GM18519 (cell line): ENCODE measurements around the gene MAN1A1.
"Not testable (repeated sequence)": the region's sequence is repeated elsewhere in the genome, so short reads cannot be mapped to it uniquely, and the experiment has no call there.

Experiments
- ATAC-seq: cut with Tn5 transposase; IDR thresholded peaks from one replicate; pipeline ENCODE4 v1.9.1; 2021; ENCODE audit warnings: mild to moderate bottlenecking, moderate library complexity; ENCODE audit not compliant: unreplicated experiment, low FRiP score

The MAN1A1 gene

GRCh38 chr6:119156757-119157505, 192.6 kb downstream of the MAN1A1 start:
- ATAC-seq: no peak

DNA sequence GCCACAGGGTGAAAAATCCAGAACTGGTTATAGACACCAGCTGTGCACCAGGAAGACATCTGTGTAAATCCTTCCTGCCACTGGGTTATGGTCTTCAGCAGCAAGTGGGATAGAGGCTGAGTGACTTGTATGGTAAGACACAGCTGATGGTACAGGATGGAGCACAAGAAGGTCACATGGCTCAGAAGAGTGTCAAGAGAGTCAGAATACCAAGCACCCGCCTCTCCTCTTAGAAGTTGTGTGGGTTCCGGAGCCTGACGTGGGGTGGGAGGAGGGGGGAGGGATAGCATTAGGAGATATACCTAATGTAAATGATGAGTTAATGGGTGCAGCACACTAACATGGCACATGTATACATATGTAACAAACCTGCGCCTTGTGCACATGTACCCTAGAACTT, 193.5 kb downstream of the MAN1A1 start:
- not testable (repeated sequence) for ATAC-seq

GRCh38 chr6:119152187-119152586, 197.4 kb downstream of the MAN1A1 start:
- ATAC-seq: no peak

GRCh38 chr6:119148825-119149525, 200.6 kb downstream of the MAN1A1 start:
- no peak for ATAC-seq

DNA sequence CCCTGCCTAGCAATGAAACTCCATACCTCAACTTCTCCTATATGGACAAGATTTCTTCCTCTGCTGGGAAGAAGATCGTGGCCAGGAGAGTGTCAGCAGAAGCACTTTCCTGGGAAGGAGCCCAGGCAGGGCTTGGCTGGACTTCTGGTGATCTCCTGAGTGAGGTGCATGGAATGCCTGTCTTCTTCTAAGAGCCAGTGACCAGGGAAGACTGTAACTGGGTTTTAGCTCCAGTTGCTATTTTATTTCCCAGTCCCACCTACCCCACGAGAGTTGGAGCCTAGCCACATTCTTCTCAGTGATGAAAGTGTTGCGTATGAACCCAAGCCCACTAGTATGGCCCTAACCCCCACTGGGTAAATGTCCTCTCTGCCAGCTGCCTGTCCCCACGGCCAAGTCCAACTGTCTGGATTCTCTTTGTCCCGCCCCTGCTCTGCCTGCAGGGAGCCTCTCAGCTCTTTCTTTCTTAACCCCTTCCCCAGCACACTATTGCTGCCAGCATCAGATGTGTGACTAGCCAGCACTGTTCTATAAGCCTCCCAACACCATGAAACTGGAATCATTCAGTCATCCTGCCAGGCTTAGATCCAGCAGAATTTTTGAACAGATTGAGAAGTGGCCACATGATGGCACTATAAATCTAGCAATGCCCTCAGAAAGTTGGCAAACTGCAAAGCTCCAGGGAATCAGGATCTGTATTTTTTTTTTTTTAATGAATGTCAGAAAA, 201.3 kb downstream of the MAN1A1 start:
- no peak for ATAC-seq

GRCh38 chr6:119147101-119148053, 202.2 kb downstream of the MAN1A1 start:
- ATAC-seq: peak; percentile 99

DNA sequence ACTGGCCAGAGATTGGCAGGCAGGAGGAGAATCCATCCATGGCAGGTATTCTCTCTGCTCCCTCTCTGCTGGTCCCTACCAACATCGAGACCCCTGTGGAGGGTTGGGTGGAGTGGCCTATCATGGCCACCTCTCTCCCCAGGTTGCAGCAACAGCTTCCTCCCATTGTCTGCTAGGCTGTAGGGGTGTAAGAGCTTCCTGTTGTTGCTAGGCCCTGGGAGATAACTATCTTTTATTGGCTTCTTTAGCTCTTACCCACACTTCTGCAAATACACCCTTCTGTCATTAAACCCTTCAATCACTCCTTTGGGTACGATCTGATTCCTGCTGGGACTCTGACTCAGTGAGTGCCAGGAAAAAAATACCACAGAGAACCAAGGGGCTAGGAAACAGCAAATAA, 204.4 kb downstream of the MAN1A1 start:
- no peak for ATAC-seq

DNA sequence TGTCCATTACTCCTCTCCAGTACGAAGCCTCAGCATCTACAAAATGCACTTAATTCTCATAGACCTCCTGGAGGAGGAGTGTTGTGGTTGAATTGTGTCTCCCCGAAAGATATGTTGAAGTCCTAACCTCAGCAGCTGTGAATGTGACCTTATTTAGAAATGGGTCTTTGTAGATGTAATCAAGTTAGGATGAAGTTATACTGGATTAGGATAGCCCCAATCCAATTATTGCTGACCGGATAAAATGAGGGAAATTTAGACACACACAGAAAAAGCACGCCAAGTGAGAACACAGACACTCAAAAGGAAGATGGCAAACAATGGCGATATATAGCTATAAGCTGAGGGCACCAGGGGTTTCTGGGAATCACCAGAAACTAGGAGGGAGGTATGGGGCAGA, 206.9 kb downstream of the MAN1A1 start:
- ATAC-seq: no peak

GRCh38 chr6:119142041-119142440, 207.5 kb downstream of the MAN1A1 start:
- ATAC-seq: no peak

DNA sequence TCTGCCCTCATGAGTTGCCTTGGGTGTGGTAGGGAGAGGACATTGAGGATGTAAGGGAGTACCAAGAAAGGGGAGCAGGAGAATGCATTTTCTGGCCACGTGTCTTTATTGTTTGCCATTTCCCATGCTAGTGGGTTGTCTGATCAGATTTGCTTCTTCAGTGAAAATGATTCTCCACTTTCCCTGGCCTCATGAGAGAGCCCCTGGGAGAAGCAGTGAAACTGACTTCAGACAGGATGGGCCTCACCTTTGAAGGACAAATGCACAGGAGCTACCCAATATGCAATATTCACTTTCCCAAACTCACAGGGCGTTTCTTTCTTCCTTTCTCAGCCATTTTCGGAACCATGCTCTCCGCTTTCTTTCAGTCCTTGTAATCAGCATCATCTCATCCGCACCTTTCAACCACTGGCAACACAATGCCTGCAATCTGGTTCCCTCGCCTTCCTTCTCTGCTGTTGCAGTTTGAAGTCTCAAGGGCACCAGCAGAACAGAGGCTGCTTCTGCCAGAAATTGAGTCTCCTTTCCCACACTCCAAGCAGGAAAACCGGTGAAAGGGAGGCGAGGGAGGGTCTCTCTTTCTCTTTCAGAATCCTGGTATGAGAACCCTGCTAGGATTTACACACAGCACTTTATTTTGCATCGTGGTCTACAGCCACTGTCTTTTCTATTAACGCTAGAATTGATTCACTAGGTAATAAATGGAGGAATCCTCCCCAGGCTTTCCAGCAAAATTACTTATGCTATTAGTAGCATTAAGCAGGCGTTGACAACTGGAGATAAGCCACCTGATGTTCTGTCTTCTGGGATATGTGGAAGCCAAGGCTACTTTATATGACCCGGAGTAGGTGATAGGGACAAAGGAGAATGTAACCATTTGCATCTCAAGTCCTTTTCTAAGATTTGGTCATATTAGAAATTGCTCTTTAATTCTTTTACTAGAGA, 209.1 kb downstream of the MAN1A1 start:
- no peak for ATAC-seq

DNA sequence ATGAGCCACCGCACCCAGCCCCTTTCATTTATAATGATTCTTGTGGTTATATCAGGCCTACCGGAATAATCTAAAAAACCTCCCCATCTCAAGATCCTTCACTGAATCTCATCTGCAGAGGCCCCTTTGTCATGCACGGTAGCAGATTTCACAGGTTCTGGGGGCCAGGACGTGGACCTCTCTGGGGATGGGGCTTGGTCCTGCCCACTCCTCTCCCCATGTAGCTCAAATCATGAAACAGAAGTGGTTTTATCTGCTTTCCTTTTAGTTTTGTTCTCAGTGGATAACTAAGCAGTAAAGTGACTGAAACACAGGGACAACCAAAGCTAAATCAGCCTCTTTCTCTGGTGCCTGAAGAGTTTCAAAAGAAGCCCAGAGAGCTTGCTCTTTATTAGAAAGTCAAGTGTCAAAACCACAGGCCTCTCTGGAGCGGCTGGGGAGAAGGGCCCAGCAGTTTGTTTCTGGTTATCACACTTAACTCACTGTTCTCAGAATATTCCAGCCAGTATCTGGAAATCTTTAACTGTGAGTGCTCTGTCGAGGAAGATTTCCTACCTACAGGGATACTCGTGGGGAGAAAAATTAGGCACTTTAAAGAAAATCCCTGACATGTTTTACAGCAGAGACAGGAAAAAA, 210.5 kb downstream of the MAN1A1 start:
- no peak for ATAC-seq

DNA sequence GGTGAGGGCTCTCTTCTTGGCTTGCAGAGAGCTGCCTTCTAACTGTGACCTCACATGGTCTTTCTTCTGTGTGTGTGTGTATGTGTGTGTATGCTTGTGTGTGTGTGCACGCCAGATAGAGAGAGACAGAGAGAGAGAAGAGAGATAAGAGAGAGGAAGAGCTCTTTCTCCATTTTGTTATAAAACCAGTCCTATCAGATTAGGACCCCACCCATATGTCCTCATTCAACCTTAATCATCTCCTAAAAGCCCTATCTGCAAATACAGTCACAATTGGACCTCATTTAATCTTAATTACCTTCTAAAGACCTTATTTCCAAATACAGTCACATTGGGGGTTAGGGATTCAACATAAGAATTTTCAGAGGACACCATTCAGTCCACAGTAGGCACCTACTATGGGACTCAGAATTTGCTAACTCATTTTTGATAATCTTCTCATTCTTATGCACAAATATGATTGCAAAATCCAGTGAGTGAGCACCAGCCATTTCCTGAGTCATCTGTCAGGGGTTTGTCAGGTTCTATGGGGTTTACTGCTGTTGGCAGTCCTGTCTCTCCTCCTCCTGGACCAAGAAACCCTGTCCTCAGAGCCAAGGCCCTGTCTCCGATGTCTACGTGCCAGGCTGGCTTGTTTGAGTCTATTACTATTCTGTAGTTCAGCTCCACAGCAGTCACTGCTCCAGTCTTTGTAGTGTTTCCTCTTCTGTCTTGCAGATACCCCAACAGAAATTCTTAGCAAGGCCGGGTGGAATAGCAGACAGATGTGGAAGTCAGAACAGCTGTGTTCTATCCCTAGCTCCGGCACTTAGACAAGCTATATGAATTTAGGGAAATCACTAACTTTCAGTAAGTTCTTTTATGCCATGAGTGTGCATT, 212.1 kb downstream of the MAN1A1 start:
- no peak for ATAC-seq

- no peak for ATAC-seq
These were observed 214.8 kb downstream of the MAN1A1 start for GRCh38 chr6:119134752-119135151.

GRCh38 chr6:119133400-119133799, 216.2 kb downstream of the MAN1A1 start:
- no peak for ATAC-seq

DNA sequence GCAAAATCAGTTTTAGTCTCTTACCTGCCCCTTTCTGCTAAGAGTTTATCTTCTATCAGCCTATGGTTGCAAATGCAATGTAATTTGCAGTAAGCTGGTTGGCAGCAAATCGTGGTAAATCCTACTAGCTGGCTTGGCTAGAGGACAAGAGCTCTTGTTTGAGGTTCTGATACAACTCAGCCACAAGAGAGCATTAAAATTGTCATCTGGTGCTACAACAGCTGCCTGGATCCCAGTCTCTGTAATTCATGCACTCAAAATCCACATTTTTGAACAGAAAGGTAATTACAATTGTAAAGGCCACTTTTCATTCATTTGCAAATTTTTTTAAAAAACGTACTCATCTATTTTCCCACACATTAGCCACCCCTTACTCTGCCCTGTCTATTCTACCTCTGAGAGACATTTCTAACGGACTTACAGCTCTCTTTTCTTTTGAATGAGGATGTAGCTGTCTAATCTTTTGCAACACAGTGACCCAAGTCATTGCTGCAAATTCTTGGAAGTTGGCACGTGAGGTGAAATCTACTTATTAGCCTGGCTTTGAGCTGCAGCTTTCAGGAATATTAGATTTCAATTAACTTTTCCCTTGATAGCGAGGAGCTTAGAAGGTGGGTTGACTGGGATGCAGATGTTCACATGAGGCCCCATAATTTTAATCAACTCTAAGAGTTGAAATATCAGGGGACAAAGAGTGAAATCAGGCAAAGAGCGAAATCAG, 217.1 kb downstream of the MAN1A1 start:
- no peak for ATAC-seq

GRCh38 chr6:119129968-119130484, 219.5 kb downstream of the MAN1A1 start:
- ATAC-seq: no peak
